ENCODE data around the gene GAS2L2. TPM values are rescaled to one million over a fixed set of nuclear protein-coding genes. Genes with fewer than 3 reads are reported as not detected.

GAS2L2 gene
- total and polyA plus RNA-seq, 10 donors = 0.02 to 0.03 (median 0.02) TPM; not detected in 7

DNA sequence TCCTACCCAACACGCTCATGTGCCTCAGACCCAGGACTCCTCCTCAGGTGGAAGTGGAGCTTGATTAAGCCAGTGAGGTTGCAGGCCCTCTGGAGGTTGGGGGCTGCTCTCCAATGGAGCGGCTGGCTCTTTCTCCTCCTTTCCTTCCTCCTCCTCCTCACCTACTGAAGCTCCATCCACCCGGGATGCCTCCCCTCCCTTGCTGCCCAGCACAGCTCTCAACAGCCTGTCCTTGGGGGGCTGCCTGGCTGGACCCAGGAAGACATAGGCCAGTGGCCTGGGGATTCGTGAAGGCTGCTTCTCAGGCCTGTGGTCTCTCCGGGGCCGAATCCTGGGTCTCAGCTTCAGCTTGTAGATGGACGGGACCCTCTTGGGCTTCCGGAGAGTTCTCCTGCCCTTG lies 8.2 kb downstream of the GAS2L2 start:
- Histone ChIP-seq H3K4me1 (peaks cover 0 to 22% (median 14%) of the 10 kb centered on the region in 6 donors), H3K4me3 (no peak overlapping the region), H3K9me3 (no peaks in the 10 kb centered on the region), H3K27me3 (replicated peaks in 1 of 7) (peaks cover 0 to 96% (median 44%) of the 10 kb centered on the region in 7 donors), H3K36me3 (no peaks in the 10 kb centered on the region), H3K27ac (no peak overlapping the region)
- no peak for TF ChIP-seq CTCF (IDR thresholded peaks at IDR 0.05 in 8 of 11, conservative IDR thresholded peaks at IDR 0.05 in 3 of 11)
- TF ChIP-seq POLR2AphosphoS5 (IDR thresholded peaks at IDR 0.05) = no peak
- no peak for TF ChIP-seq POLR2A (IDR thresholded peaks at IDR 0.05)
- DNase-seq = no peak
- intact Hi-C loops (cut with DNase I; ENCODE audit: low total_unique reads) = loop anchor here (10.0 kb wide), 2 partner anchors 430 to 580 kb away; no protein-coding TSS in a partner anchor
- 68 to 91% (median 80%) methylated on average over 8 of the region's 8 CpGs for WGBS, 5 donors

- WGBS, 5 donors = 44 to 66% (median 52%) methylated on average over 7 of the region's 7 CpGs
- intact Hi-C loops (cut with DNase I; ENCODE audit: low total_unique reads) = loop anchor here (10.0 kb wide), 2 partner anchors 429 to 579 kb away; no protein-coding TSS in a partner anchor
- DNase-seq = no peak
- TF ChIP-seq CTCF (IDR thresholded peaks at IDR 0.05 in 8 of 11, conservative IDR thresholded peaks at IDR 0.05 in 3 of 11) (no peak), POLR2A (IDR thresholded peaks at IDR 0.05) (no peak), POLR2AphosphoS5 (IDR thresholded peaks at IDR 0.05) (no peak)
- H3K4me1 ChIP-seq = peaks cover 0 to 19% (median 12%) of the 10 kb centered on the region in 6 donors
- H3K27ac ChIP-seq = no peak overlapping the region
- no peaks in the 10 kb centered on the region for H3K36me3 ChIP-seq
- H3K27me3 ChIP-seq (replicated peaks in 1 of 7) = peaks cover 0 to 85% (median 34%) of the 10 kb centered on the region in 7 donors
- H3K9me3 ChIP-seq = no peaks in the 10 kb centered on the region
- no peak overlapping the region for H3K4me3 ChIP-seq
Measured at GRCh38 chr17:35743626-35744328, 9.3 kb downstream of the GAS2L2 start.

- intact Hi-C loops (cut with DNase I; ENCODE audit: low total_unique reads) = loop anchor here (10.0 kb wide), 2 partner anchors 428 to 578 kb away; no protein-coding TSS in a partner anchor
- Histone ChIP-seq H3K27ac (no peak overlapping the region), H3K4me1 (peaks cover 0 to 19% (median 12%) of the 10 kb centered on the region in 6 donors), H3K9me3 (no peaks in the 10 kb centered on the region), H3K4me3 (no peak overlapping the region), H3K36me3 (no peaks in the 10 kb centered on the region), H3K27me3 (replicated peaks in 1 of 7) (peaks cover 0 to 77% (median 28%) of the 10 kb centered on the region in 7 donors)
- TF ChIP-seq CTCF (IDR thresholded peaks at IDR 0.05 in 8 of 11, conservative IDR thresholded peaks at IDR 0.05 in 3 of 11) (no peak), POLR2AphosphoS5 (IDR thresholded peaks at IDR 0.05) (no peak), POLR2A (IDR thresholded peaks at IDR 0.05) (no peak)
- no peak for DNase-seq
- WGBS, 5 donors = 69 to 90% (median 79%) methylated on average over 7 of the region's 7 CpGs
Measured at GRCh38 chr17:35742896-35743477, 10.1 kb downstream of the GAS2L2 start.

- H3K36me3 ChIP-seq = no peaks in the 10 kb centered on the region
- H3K9me3 ChIP-seq = no peaks in the 10 kb centered on the region
- TF ChIP-seq CTCF (IDR thresholded peaks at IDR 0.05 in 8 of 11, conservative IDR thresholded peaks at IDR 0.05 in 3 of 11) (no peak), POLR2A (IDR thresholded peaks at IDR 0.05) (no peak), POLR2AphosphoS5 (IDR thresholded peaks at IDR 0.05) (no peak)
- no peak overlapping the region for H3K27ac ChIP-seq
- intact Hi-C loops (cut with DNase I; ENCODE audit: low total_unique reads) = loop anchor here (10.0 kb wide), 2 partner anchors 428 to 578 kb away; no protein-coding TSS in a partner anchor
- WGBS, 5 donors = 76 to 86% (median 80%) methylated on average over 7 of the region's 7 CpGs
- DNase-seq = no peak
- peaks cover 0 to 72% (median 24%) of the 10 kb centered on the region in 7 donors for H3K27me3 ChIP-seq (replicated peaks in 1 of 7)
- H3K4me1 ChIP-seq = peaks cover 0 to 17% (median 11%) of the 10 kb centered on the region in 6 donors
- H3K4me3 ChIP-seq = no peak overlapping the region
Measured at GRCh38 chr17:35742496-35742895, 10.5 kb downstream of the GAS2L2 start.
